HG03097 (cell line): ENCODE data around the gene ICOS.

Experiments used
- ATAC-seq: cut with Tn5 transposase; IDR thresholded peaks from one replicate; pipeline ENCODE4 v1.9.1; 2021; ENCODE audit not compliant: unreplicated experiment, low FRiP score

The ICOS gene

DNA sequence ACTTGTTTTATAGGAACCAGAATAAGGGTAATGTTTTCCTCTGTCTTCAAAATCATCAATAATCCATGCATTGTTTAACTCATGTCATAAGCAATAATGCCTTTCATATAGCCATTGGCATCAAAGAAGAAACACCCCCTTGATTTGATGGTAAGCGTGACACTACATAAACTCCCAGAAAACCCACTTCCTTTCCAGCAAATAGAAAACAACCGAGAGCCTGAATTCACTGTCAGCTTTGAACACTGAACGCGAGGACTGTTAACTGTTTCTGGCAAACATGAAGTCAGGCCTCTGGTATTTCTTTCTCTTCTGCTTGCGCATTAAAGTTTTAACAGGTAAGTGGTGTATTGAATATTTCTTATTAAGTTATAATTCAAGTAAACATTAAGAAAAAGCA is at the start of gene ICOS:
Gene ICOS, plus strand, starts transcription at position 229 of the 400 bp plus-strand sequence. Its CDS starts 52 bp downstream, at position 281.
- no peak for ATAC-seq

- no peak for ATAC-seq
Observed at GRCh38 chr2:203887677-203888076, 48.9 kb upstream of the ICOS start.

DNA sequence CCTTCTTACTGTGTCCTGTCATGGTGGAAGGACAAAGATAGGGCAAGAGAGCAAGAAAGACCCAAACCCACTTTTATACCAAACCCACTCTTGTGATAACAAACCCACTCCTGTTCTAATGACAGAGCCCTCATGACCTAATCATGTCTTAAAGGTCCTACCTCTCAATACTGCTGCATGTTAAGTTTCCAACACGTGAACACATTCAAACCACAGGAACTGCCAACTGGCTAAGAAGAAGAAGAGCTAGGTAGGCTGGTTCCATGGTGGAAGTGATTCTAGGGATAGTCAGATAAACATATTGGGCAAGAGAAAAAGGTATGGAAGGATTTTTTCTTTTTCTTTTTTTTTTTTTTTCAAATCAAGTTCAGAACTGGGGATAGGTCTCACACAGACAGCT is 47.0 kb upstream of the ICOS start:
- ATAC-seq: no peak

- no peak for ATAC-seq
Observed at GRCh38 chr2:203889944-203890343, 46.6 kb upstream of the ICOS start.

- no peak for ATAC-seq
Observed at GRCh38 chr2:203890733-203891132, 45.8 kb upstream of the ICOS start.

- no peak for ATAC-seq
Observed at GRCh38 chr2:203891474-203891873, 45.1 kb upstream of the ICOS start.

GRCh38 chr2:203892207-203892606 is 44.4 kb upstream of the ICOS start:
- ATAC-seq: no peak

DNA sequence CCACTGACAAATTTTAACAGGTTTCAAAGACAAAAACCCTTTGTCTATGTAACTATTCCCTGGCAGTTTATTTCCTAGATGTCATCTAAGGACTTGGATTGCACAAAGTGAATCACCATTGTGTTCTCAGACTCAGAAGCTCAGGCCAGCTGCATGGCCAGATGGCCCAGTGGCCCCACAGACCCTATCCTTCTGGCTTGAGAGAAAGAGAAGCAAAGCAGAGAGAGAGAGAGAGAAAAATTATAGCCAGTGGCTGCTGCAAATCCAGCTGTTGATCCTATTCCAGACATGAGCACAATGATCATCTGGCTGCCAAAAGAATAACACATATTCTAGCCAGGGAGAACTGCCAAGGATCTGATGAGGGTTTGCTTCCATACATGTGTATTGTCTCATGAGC is 43.2 kb upstream of the ICOS start:
- ATAC-seq: no peak

DNA sequence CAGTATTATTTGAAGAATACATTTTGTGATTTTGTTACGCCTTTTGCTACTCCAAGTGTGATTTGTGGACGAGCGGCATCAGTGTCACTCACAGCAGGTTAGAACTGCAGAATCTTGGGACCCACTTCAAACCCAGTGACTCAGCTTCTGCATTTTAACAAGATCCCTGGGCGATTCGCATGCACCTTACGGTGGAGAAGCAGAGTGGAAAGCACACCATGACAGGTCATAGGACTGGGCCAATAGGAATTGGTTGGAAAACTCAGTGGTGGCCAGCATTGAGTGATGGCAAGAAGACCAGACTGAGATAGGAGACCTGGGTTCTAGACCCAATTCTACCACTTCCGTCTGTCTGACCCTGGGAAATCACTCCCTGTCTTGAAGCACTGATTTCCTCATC is 42.7 kb upstream of the ICOS start:
- ATAC-seq: no peak

DNA sequence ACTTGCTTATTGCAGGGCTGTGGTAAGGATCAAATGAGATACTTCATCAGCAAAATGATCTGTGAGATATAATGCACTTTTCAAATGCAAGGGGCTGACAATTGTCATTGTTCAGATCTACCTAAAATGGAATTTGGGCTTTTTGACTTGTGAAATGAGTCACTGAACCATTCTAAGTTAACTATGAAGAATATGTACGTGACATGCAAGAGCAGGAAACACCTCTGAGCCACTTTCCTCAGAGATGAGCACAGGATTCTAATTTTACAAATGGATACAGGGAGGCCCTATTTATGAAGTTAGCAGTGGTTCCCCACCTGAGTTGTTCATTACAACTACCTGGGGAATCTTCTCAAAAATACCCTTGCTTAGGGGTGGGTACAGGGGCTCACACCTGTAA is 42.3 kb upstream of the ICOS start:
- ATAC-seq: no peak

GRCh38 chr2:203897544-203897943 is 39.0 kb upstream of the ICOS start:
- ATAC-seq: no peak

DNA sequence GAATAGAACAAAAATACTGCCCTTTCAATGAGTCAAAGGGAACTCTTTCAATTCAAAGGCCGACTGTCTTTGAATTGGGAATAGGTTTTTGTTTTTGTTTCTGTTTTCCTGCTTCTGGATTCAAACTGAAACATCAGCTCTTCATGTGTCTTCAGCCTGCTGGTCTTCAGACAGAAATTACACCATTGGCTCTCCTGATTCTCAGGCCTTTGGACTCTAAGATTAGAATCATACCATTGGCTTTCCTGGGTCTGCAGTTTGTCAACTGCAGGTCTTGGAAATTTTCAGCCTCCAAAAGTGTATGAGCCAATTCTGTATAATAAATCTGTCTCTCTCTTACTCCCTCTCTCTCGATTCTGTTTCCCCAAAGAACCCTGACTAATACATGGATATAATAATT is 37.9 kb upstream of the ICOS start:
- no peak for ATAC-seq

GRCh38 chr2:203900253-203900652 is 36.3 kb upstream of the ICOS start:
- no peak for ATAC-seq

GRCh38 chr2:203904022-203904421 is 32.5 kb upstream of the ICOS start:
- no peak for ATAC-seq

- ATAC-seq: no peak
Observed at GRCh38 chr2:203905656-203906055, 30.9 kb upstream of the ICOS start.

- no peak for ATAC-seq
Observed at GRCh38 chr2:203908066-203908796, 28.3 kb upstream of the ICOS start.

GRCh38 chr2:203908797-203909185 is 27.8 kb upstream of the ICOS start:
- no peak for ATAC-seq

- no peak for ATAC-seq
Observed at GRCh38 chr2:203909261-203909967, 27.1 kb upstream of the ICOS start.

- no peak for ATAC-seq
Observed at GRCh38 chr2:203909974-203910373, 26.6 kb upstream of the ICOS start.

DNA sequence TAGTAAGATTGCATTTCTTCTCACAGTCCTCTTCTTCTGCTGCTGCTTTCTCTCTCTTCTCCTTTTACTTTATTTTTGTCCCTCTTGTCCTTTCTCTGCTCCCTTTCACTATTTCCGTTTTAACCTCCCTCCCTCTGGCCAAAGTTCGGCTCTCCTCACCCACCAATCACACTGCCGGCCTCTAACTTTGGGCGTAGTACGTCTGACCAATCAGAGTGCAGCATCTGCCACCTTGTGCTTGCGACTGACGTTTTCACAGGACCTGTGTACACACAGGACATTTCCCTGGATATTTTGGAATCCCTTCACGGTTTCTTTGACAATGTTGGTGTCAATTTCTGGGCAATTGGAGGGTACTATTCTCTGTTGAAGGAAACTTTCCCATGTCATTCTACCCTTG is 22.6 kb upstream of the ICOS start:
- ATAC-seq: no peak

- ATAC-seq: no peak
Observed at GRCh38 chr2:203914546-203915182, 21.9 kb upstream of the ICOS start.

- ATAC-seq: no peak
Observed at GRCh38 chr2:203915256-203915655, 21.3 kb upstream of the ICOS start.
